Activated CD4-positive, alpha-beta memory T cell treated with anti-CD3 and anti-CD28 coated beads, Interleukin-2, amount 10 ng/mL, durations not matched to agents 7 days and 5 days (primary cell): ENCODE measurements around the gene PLET1. TPM values are rescaled to one million over a fixed set of nuclear protein-coding genes. Genes with fewer than 3 reads are reported as not detected.
"Not testable (repeated sequence)": the region's sequence is repeated elsewhere in the genome, so short reads cannot be mapped to it uniquely, and the experiment has no call there.

Source experiments
- CTCF ChIA-PET: fragments of 350-600 bp; sonication (Branson Sonifier 250); formaldehyde crosslinking; loops from one replicate; lab custom pipeline; 2021; ENCODE audit warnings: antibody characterized with exemption, inconsistent platforms; lab: Charles Lee
- POLR2A ChIA-PET: fragments of 350-600 bp; sonication (Branson Sonifier 250); formaldehyde crosslinking; loops from one replicate; lab custom pipeline; 2021; ENCODE audit warnings: antibody characterized with exemption; lab: Charles Lee
- DNase-seq: peaks from one replicate; pipeline ENCODE4 v3.0.0-alpha.2; 2020
- H3K27ac Mint-ChIP-seq: one replicate; pipeline ENCODE4 v1.8.0; 2021; ENCODE audit warnings: mild to moderate bottlenecking, mixed read lengths
- H3K27me3 Mint-ChIP-seq: one replicate; pipeline ENCODE4 v1.8.0; 2021; ENCODE audit warnings: mixed read lengths
- H3K36me3 Mint-ChIP-seq: one replicate; pipeline ENCODE4 v1.8.0; 2021; ENCODE audit warnings: low read depth, mixed read lengths
- H3K4me1 Mint-ChIP-seq: one replicate; pipeline ENCODE4 v1.8.0; 2021; ENCODE audit warnings: mixed read lengths
- H3K4me3 Mint-ChIP-seq: one replicate; pipeline ENCODE4 v1.8.0; 2021; ENCODE audit warnings: mild to moderate bottlenecking, mixed read lengths
- H3K9me3 Mint-ChIP-seq: one replicate; pipeline ENCODE4 v1.8.0; 2021; ENCODE audit warnings: mixed read lengths
- total RNA-seq, 2 experiments: library from RNA; stranded (reverse); gene quantifications; one replicate each; pipeline ENCODE4 v1.2.3, GENCODE V29; 2021

Gene PLET1
- total RNA-seq, 2 experiments from 2014 or later = not detected

GRCh38 chr11:112216561-112217105 lies 44.0 kb downstream of the PLET1 start:
- H3K27me3 Mint-ChIP-seq = no peaks in the 10 kb centered on the region
- H3K4me3 Mint-ChIP-seq = no peak overlapping the region

DNA sequence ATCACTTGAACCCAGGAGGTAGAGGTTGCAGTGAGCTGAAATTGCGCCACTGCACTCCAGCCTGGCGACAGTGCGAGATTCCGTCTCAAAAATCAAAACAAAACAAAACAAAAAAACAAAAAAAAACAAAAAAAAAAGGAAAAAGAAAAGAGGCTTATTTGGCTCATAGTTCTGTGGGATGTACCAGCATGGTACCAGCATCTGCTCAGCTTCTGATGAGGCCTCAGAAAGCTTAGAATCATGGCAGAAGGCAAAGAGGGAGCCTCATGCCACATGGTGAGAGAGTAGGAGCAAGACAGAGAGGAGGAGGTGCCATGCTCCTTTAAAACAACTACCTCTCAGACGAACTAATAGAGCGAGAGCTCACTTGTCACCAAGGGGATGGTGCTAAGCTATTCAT lies 45.0 kb downstream of the PLET1 start:
- Mint-ChIP-seq H3K4me3 (no peak overlapping the region), H3K27me3 (peaks cover 4% of the 10 kb centered on the region), H3K36me3 (no peaks in the 10 kb centered on the region), H3K27ac (no peak overlapping the region), H3K9me3 (no peaks in the 10 kb centered on the region), H3K4me1 (peaks cover 4% of the 10 kb centered on the region)
- no peak for DNase-seq
- ChIA-PET POLR2A (no interaction called here), CTCF (interaction anchor here (2.0 to 3.2 kb wide), 2 partner anchors 64 to 67 kb away, joined by 11 to 22 read pairs; no protein-coding TSS in a partner anchor)

More at GRCh38 chr11:112216561-112217105, 44.0 kb downstream of the PLET1 start:
- Mint-ChIP-seq H3K27ac (no peak overlapping the region), H3K4me1 (peaks cover 6% of the 10 kb centered on the region), H3K36me3 (no peaks in the 10 kb centered on the region), H3K9me3 (no peaks in the 10 kb centered on the region)
- no peak for DNase-seq
- ChIA-PET POLR2A (no interaction called here), CTCF (interaction anchor here (3.2 to 8.3 kb wide), 2 partner anchors 63 to 65 kb away, joined by 22 to 219 read pairs; no protein-coding TSS in a partner anchor)

DNA sequence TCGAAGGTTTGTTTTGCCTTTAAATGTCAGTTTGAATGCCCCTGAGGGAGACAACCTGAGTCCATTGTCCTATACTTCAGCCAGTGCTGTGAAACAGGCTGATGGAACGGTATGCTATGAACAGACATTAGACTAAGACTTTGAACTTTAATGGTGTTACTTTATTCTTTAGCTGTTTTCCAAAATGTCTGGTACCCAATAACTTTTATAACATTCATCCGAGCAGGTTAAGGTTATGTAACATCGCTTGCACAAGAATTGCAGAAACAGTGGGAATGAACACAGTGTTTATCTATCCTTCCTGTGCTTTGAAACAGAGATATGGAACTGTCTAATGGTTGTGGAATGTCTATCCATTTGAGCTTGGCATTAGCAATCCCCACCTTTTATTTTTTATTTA lies 46.9 kb downstream of the PLET1 start:
- no peak overlapping the region for H3K4me3 Mint-ChIP-seq
- no peak for DNase-seq
- H3K4me1 Mint-ChIP-seq = no peaks in the 10 kb centered on the region
- no peak overlapping the region for H3K27ac Mint-ChIP-seq
- no peaks in the 10 kb centered on the region for H3K9me3 Mint-ChIP-seq
- CTCF ChIA-PET = interaction anchor here (0.6 to 3.2 kb wide), 3 partner anchors 66 to 82 kb away, joined by 3 to 22 read pairs (median 11); no protein-coding TSS in a partner anchor
- H3K27me3 Mint-ChIP-seq = peaks cover 10% of the 10 kb centered on the region
- POLR2A ChIA-PET = no interaction called here
- H3K36me3 Mint-ChIP-seq = no peaks in the 10 kb centered on the region

DNA sequence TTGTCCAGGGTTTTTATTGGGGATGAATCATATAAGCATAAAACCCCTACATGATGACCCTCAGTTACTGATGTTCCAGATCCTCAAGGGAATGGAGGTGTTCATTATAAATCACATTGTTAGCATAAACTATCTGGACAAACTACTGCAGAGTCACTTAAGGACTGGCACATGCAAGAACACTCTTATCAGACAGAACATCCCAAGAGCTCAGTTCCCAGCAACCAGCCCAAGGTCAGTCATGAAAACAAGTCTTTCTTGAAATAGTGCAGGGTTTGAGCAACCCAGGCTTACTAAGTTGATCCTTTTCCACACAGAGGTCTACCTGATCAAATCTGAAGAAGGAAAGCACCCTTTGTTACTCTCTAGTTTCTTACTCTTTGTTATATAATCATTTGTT lies 48.0 kb downstream of the PLET1 start:
- CTCF ChIA-PET = no interaction called here
- H3K9me3 Mint-ChIP-seq = no peaks in the 10 kb centered on the region
- no peaks in the 10 kb centered on the region for H3K36me3 Mint-ChIP-seq
- H3K4me1 Mint-ChIP-seq = no peaks in the 10 kb centered on the region
- DNase-seq = no peak
- POLR2A ChIA-PET = no interaction called here
- no peak overlapping the region for H3K4me3 Mint-ChIP-seq
- H3K27ac Mint-ChIP-seq = no peak overlapping the region
- peaks cover 12% of the 10 kb centered on the region for H3K27me3 Mint-ChIP-seq

GRCh38 chr11:112212290-112212689 lies 48.4 kb downstream of the PLET1 start:
- no peak overlapping the region for H3K4me3 Mint-ChIP-seq
- no peaks in the 10 kb centered on the region for H3K36me3 Mint-ChIP-seq
- CTCF ChIA-PET = no interaction called here
- no peaks in the 10 kb centered on the region for H3K4me1 Mint-ChIP-seq
- POLR2A ChIA-PET = no interaction called here
- no peak for DNase-seq
- no peaks in the 10 kb centered on the region for H3K9me3 Mint-ChIP-seq
- no peak overlapping the region for H3K27ac Mint-ChIP-seq
- H3K27me3 Mint-ChIP-seq = peaks cover 12% of the 10 kb centered on the region

- Mint-ChIP-seq H3K4me3 (no peak overlapping the region), H3K9me3 (no peaks in the 10 kb centered on the region), H3K36me3 (no peaks in the 10 kb centered on the region), H3K4me1 (no peaks in the 10 kb centered on the region), H3K27me3 (peaks cover 12% of the 10 kb centered on the region), H3K27ac (no peak overlapping the region)
- DNase-seq = no peak
- CTCF ChIA-PET = interaction anchor here (0.6 kb wide), 1 partner anchor 68 kb away, joined by 4 read pairs; no protein-coding TSS in a partner anchor
- POLR2A ChIA-PET = no interaction called here
Observed at GRCh38 chr11:112211536-112211935, 49.1 kb downstream of the PLET1 start.

GRCh38 chr11:112210890-112211289 lies 49.8 kb downstream of the PLET1 start:
- ChIA-PET POLR2A (no interaction called here), CTCF (no interaction called here)
- Mint-ChIP-seq H3K4me3 (no peak overlapping the region), H3K4me1 (no peaks in the 10 kb centered on the region), H3K9me3 (no peaks in the 10 kb centered on the region), H3K36me3 (no peaks in the 10 kb centered on the region), H3K27ac (no peak overlapping the region), H3K27me3 (peaks cover 12% of the 10 kb centered on the region)
- no peak for DNase-seq

GRCh38 chr11:112206071-112206470 lies 54.6 kb downstream of the PLET1 start:
- POLR2A ChIA-PET = no interaction called here
- Mint-ChIP-seq H3K27me3 (peaks cover 9% of the 10 kb centered on the region), H3K4me3 (no peak overlapping the region), H3K27ac (no peak overlapping the region), H3K36me3 (no peaks in the 10 kb centered on the region), H3K9me3 (no peaks in the 10 kb centered on the region), H3K4me1 (no peaks in the 10 kb centered on the region)
- no peak for DNase-seq
- CTCF ChIA-PET = no interaction called here

GRCh38 chr11:112200252-112200651 lies 60.4 kb downstream of the PLET1 start:
- Mint-ChIP-seq H3K27ac (no peak overlapping the region), H3K4me3 (no peak overlapping the region), H3K36me3 (no peaks in the 10 kb centered on the region), H3K27me3 (peaks cover 8% of the 10 kb centered on the region), H3K9me3 (peaks cover 2% of the 10 kb centered on the region), H3K4me1 (no peaks in the 10 kb centered on the region)
- no peak for DNase-seq
- ChIA-PET POLR2A (no interaction called here), CTCF (interaction anchor here (0.6 kb wide), 1 partner anchor 340 kb away, joined by 3 read pairs; no protein-coding TSS in a partner anchor)

DNA sequence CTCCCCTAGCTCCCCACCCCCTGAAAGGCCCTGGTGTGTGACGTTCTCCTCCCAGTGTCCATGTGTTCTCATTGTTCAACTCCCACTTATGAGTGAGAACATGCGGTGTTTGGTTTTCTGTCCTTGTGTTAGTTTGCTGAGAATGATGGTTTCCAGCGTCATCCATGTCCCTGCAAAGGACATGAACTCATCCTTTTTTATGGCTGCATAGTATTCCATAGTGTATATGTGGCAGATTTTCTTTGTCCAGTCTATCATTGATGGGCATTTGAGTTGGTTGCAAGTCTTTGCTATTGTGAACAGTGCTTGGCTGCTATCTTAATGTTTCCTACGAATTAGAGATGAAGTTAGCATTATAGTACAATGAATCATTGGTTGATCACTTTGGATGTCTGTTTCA lies 61.6 kb downstream of the PLET1 start:
- H3K27me3 Mint-ChIP-seq, H3K4me3 Mint-ChIP-seq, H3K36me3 Mint-ChIP-seq, H3K27ac Mint-ChIP-seq, DNase-seq, H3K4me1 Mint-ChIP-seq, POLR2A ChIA-PET, H3K9me3 Mint-ChIP-seq: not testable (repeated sequence)
- CTCF ChIA-PET = interaction anchor here (0.9 kb wide), 1 partner anchor 81 kb away, joined by 5 read pairs; no protein-coding TSS in a partner anchor

Other genes starting within 250 kb of the PLET1 start
- 10 to 100 TPM; 26.2 to 26.7 TPM for gene DLAT, start 235.5 kb downstream of the PLET1 start, total RNA-seq
- under 1 TPM in 1 of 2 experiments, not detected in 1; 0.18 TPM for gene PIH1D2, start 186.8 kb downstream of the PLET1 start, total RNA-seq
- 10 to 100 TPM; 21.2 to 23.9 TPM for gene NKAPD1, start 186.6 kb downstream of the PLET1 start, total RNA-seq
- 10 to 100 TPM; 38.9 to 40.0 TPM for gene TIMM8B, start 174.1 kb downstream of the PLET1 start, total RNA-seq
- 10 to 100 TPM; 76.7 to 78.5 TPM for gene SDHD, start 174.0 kb downstream of the PLET1 start, total RNA-seq
- gene IL18, start 96.8 kb downstream of the PLET1 start, total RNA-seq = not detected
- gene TEX12, start 93.5 kb downstream of the PLET1 start, total RNA-seq = under 1 TPM in 1 of 2 experiments, not detected in 1; 0.30 TPM
- gene BCO2, start 85.3 kb downstream of the PLET1 start, total RNA-seq = 1 to 10 TPM; 1.0 to 1.4 TPM
- 10 to 100 TPM; 20.5 to 22.9 TPM for gene PTS, start 34.4 kb downstream of the PLET1 start, total RNA-seq